Adrenal gland (tissue), 12 donors: Measurements from ENCODE around the gene ANGPT4. TPM values are rescaled to one million over a fixed set of nuclear protein-coding genes. Genes with fewer than 3 reads are reported as not detected.

Experiments used
- DNase-seq, 7 donors: peaks; one replicate each; pipeline ENCODE4 v3.0.0-alpha.2; 2019 to 2020
- H3K27ac ChIP-seq, 5 donors: fragments of 200-600 bp; sonication (generic) in 4 of 5; 1 replicate in 3 of 5; 2 replicates in 2 of 5; pipeline versions ENCODE4 v1.5.1 to v1.8.0; 2016 to 2020; ENCODE audit warnings: mild to moderate bottlenecking in 1 of 5
- H3K27me3 ChIP-seq: fragments of 200-600 bp; 2 replicates; pipeline ENCODE4 v1.8.0; 2021
- H3K36me3 ChIP-seq, 2 donors: fragments of 200-600 bp; replicated peaks in 1 of 2; 1 replicate in 1 of 2; 2 replicates in 1 of 2; pipeline versions ENCODE4 v1.5.1 to v1.8.0; 2018 to 2022
- H3K4me1 ChIP-seq, 2 donors: fragments of 200-600 bp; replicated peaks in 1 of 2; 1 replicate in 1 of 2; 2 replicates in 1 of 2; pipeline versions ENCODE4 v1.5.1 to v1.8.0; 2018 to 2021
- H3K4me3 ChIP-seq, 4 donors: fragments of 200-600 bp; sonication (generic) in 3 of 4; one replicate each; pipeline ENCODE4 v1.5.1; 2016 to 2018
- H3K9me3 ChIP-seq, 3 donors: fragments of 200-600 bp; sonication (generic) in 1 of 3; replicated peaks in 1 of 3; 1 replicate in 2 of 3; 2 replicates in 1 of 3; pipeline versions ENCODE4 v1.5.1 to v1.8.0; 2016 to 2021
- CTCF ChIP-seq, 6 experiments: fragments of 450-650 bp in 4 of 6; fragments of 200-600 bp in 2 of 6; sonication (generic) in 1 of 6; IDR thresholded peaks; 1 replicate in 5 of 6; 2 replicates in 1 of 6; pipeline versions ENCODE4 v1.5.1 to v1.8.0; 2016 to 2021; ENCODE audit warnings: antibody characterized with exemption in 6 of 6, mild to moderate bottlenecking in 2 of 6, moderate library complexity in 1 of 6
- POLR2A ChIP-seq, 2 donors: fragments of 450-650 bp; IDR thresholded peaks; one replicate each; pipeline ENCODE4 v1.6.1; 2017; ENCODE audit warnings: antibody characterized with exemption in 2 of 2, mild to moderate bottlenecking in 2 of 2, moderate library complexity in 1 of 2
- WGBS, 4 donors: extraction: QIAGEN DNeasy Blood & Tissue Kit in 2 of 4; methylation state at CpG; one replicate each; pipeline versions ENCODE4 v1.1.5 to v1.1.7; 2013 to 2017; 5-methylcytosine and 5-hydroxymethylcytosine counted together
- intact Hi-C, 2 donors: fragments of 100-400 bp; cut with DNase I; formaldehyde crosslinking; loops; one replicate each; pipeline versions ENCODE4 v1.14.1 to v1.15.0; 2022 to 2023
- polyA plus RNA-seq, 3 donors: library from polyadenylated mRNA; stranded (reverse); fragments of 200-250 nt in 2 of 3; fragments of 350-450 nt in 1 of 3; fragmentation: Illumina TruSeq in 1 of 3; extraction: RNeasy Lipid Tissue Mini Kit (QIAGEN cat#74804) in 1 of 3; gene quantifications; one replicate each; pipeline ENCODE4 v1.2.3, GENCODE V29; 2013 to 2014
- total RNA-seq, 9 donors: library from RNA; depleted of rRNA in 4 of 9; stranded (reverse); fragments of >200 nt in 4 of 9; fragments of 120-200 nt in 1 of 9; fragmentation: NEBNext Ultra II Directional in 1 of 9; extraction: Animal tissue kit (Norgen Biotek cat#: 25700) in 1 of 9; gene quantifications; one replicate each; pipeline versions ENCODE4 v1.1.0 to v1.2.4, GENCODE V29; 2013 to 2023
- donor health status: healthy with polysubstance abuse.
- donor health status: Bipolar disorder and iron deficiency.
- donor health status: DM: yes; HTN: yes; CAD: no.
- donor health status: DM: no; HTN: no; CAD: no.
- donor health status: DM: no; HTN: no; CAD: no.
- donor health status: DM: yes; HTN: yes; CAD: no.

ANGPT4 gene
- total and polyA plus RNA-seq, 12 donors: 0.06 to 1.0 (median 0.27) TPM; not detected in 1

GRCh38 chr20:940926-941325, 24.8 kb upstream of the ANGPT4 start:
- WGBS, 4 donors: 62 to 72% (median 65%) methylated on average over 5 of the region's 5 CpGs
- TF ChIP-seq POLR2A (IDR thresholded peaks at IDR 0.05) (no peak), CTCF (IDR thresholded peaks at IDR 0.05) (no peak)
- intact Hi-C loops: no loop called here
- Histone ChIP-seq H3K27ac (no peak overlapping the region), H3K4me3 (no peak overlapping the region), H3K36me3 (no peaks in the 10 kb centered on the region), H3K27me3 (no peaks in the 10 kb centered on the region), H3K9me3 (no peaks in the 10 kb centered on the region), H3K4me1 (no peaks in the 10 kb centered on the region)
- no peak for DNase-seq

GRCh38 chr20:939606-940005, 23.5 kb upstream of the ANGPT4 start:
- no peak for DNase-seq
- H3K4me1 ChIP-seq: no peaks in the 10 kb centered on the region
- H3K27me3 ChIP-seq: no peaks in the 10 kb centered on the region
- 81 to 98% (median 86%) methylated on average over 5 of the region's 5 CpGs for WGBS, 4 donors
- intact Hi-C loops: no loop called here
- H3K9me3 ChIP-seq: no peaks in the 10 kb centered on the region
- no peaks in the 10 kb centered on the region for H3K36me3 ChIP-seq
- no peak for TF ChIP-seq CTCF (IDR thresholded peaks at IDR 0.05)
- no peak for TF ChIP-seq POLR2A (IDR thresholded peaks at IDR 0.05)
- no peak overlapping the region for H3K4me3 ChIP-seq
- H3K27ac ChIP-seq: no peak overlapping the region

GRCh38 chr20:934186-934840, 18.2 kb upstream of the ANGPT4 start:
- DNase-seq: no peak
- no peak overlapping the region for H3K27ac ChIP-seq
- H3K4me3 ChIP-seq: no peak overlapping the region
- H3K9me3 ChIP-seq: no peaks in the 10 kb centered on the region
- intact Hi-C loops: no loop called here
- 65 to 73% (median 73%) methylated on average over 9 of the region's 9 CpGs for WGBS, 4 donors
- H3K4me1 ChIP-seq: no peaks in the 10 kb centered on the region
- H3K27me3 ChIP-seq: no peaks in the 10 kb centered on the region
- H3K36me3 ChIP-seq: no peaks in the 10 kb centered on the region
- TF ChIP-seq CTCF (IDR thresholded peaks at IDR 0.05) (no peak), POLR2A (IDR thresholded peaks at IDR 0.05) (no peak)

- no peaks in the 10 kb centered on the region for H3K4me1 ChIP-seq
- DNase-seq: no peak
- WGBS, 4 donors: 66 to 97% (median 85%) methylated on average over 2 of the region's 2 CpGs
- no peaks in the 10 kb centered on the region for H3K27me3 ChIP-seq
- no peak for TF ChIP-seq POLR2A (IDR thresholded peaks at IDR 0.05)
- TF ChIP-seq CTCF (IDR thresholded peaks at IDR 0.05): no peak
- H3K27ac ChIP-seq: no peak overlapping the region
- H3K36me3 ChIP-seq: no peaks in the 10 kb centered on the region
- no peak overlapping the region for H3K4me3 ChIP-seq
- H3K9me3 ChIP-seq: no peaks in the 10 kb centered on the region
- intact Hi-C loops: no loop called here
Measured at GRCh38 chr20:933029-933428, 16.9 kb upstream of the ANGPT4 start.
